H1 (cell line): Measurements from ENCODE around the gene MCF2L2. TPM values are rescaled to one million over a fixed set of nuclear protein-coding genes. Genes with fewer than 3 reads are reported as not detected.
A peak's percentile ranks its signal among the peaks of the same experiment; 100 is the strongest.

Experiments
- ASH2L ChIP-seq: fragments of 200-600, 300-600 bp; sonication (generic); IDR thresholded peaks from one replicate; pipeline ENCODE4 v1.7.1; 2017; ENCODE audit warnings: low read length
- BCL11A ChIP-seq, 2 experiments: IDR thresholded peaks; one replicate each; pipeline ENCODE4 v1.6.1; 2011; ENCODE audit warnings: low read depth in 2 of 2, low read length in 2 of 2, mild to moderate bottlenecking in 2 of 2
- BRCA1 ChIP-seq: IDR thresholded peaks from 2 replicates; pipeline ENCODE4 v1.6.1; 2012; ENCODE audit warnings: low read depth, low read length, improper control_type of control experiment
- CBX8 ChIP-seq: fragments of 300-800, 300-1000 bp; sonication (generic); IDR thresholded peaks from 2 replicates; pipeline ENCODE4 v1.7.1; 2016; ENCODE audit warnings: low read depth, low read length, borderline replicate concordance
- CTBP2 ChIP-seq: IDR thresholded peaks from 2 replicates; pipeline ENCODE4 v1.7.0; 2011; ENCODE audit warnings: borderline replicate concordance, mild to moderate bottlenecking, moderate library complexity, mixed read lengths, low read length; ENCODE audit not compliant: insufficient read depth, insufficient read length
- EZH2 ChIP-seq: fragments of 200-600 bp; sonication (generic); IDR thresholded peaks from 2 replicates; pipeline ENCODE4 v1.7.1; 2012; ENCODE audit warnings: low read depth, mild to moderate bottlenecking, moderate library complexity, low read length, inconsistent platforms; ENCODE audit not compliant: severe bottlenecking
- HDAC2 ChIP-seq, 2 experiments: fragments of 300-600 bp in 1 of 2; sonication (generic) in 1 of 2; IDR thresholded peaks; 2 replicates each; pipeline ENCODE4 v1.6.1; 2011 to 2012; ENCODE audit warnings: low read depth in 2 of 2, low read length in 2 of 2, mild to moderate bottlenecking in 2 of 2, moderate library complexity in 2 of 2, borderline replicate concordance in 1 of 2, inconsistent platforms in 1 of 2
- HDAC6 ChIP-seq: IDR thresholded peaks from one replicate; pipeline ENCODE4 v1.7.1; 2012; ENCODE audit warnings: low read depth, mild to moderate bottlenecking, inconsistent platforms, low read length, moderate library complexity
- KDM5A ChIP-seq: fragments of 200-600 bp; IDR thresholded peaks from 2 replicates; pipeline ENCODE4 v1.7.1; 2012; ENCODE audit warnings: mild to moderate bottlenecking, low read length, inconsistent platforms, mixed read lengths
- NANOG ChIP-seq: IDR thresholded peaks from 2 replicates; pipeline ENCODE4 v1.6.1; 2011; ENCODE audit warnings: low read length, low read depth, mild to moderate bottlenecking, inconsistent platforms; ENCODE audit not compliant: insufficient read depth, poor library complexity, severe bottlenecking
- NRF1 ChIP-seq: IDR thresholded peaks from 2 replicates; pipeline ENCODE4 v1.6.1; 2011; ENCODE audit warnings: mild to moderate bottlenecking, low read depth, low read length, improper control_type of control experiment
- POLR2A ChIP-seq, 2 experiments: IDR thresholded peaks; 1 replicate in 1 of 2; 2 replicates in 1 of 2; pipeline ENCODE4 v1.6.1; 2011; ENCODE audit warnings: low read depth in 2 of 2, low read length in 2 of 2, mild to moderate bottlenecking in 2 of 2; ENCODE audit errors: control extremely low read depth in 1 of 2
- POU5F1 ChIP-seq: IDR thresholded peaks from 2 replicates; pipeline ENCODE4 v1.6.1; 2011; ENCODE audit warnings: low read depth, mild to moderate bottlenecking, low read length, moderate library complexity
- RFX5 ChIP-seq: IDR thresholded peaks from 2 replicates; pipeline ENCODE4 v1.6.1; 2011; ENCODE audit warnings: low read depth, low read length, improper control_type of control experiment, borderline replicate concordance
- SIN3A ChIP-seq, 2 experiments: IDR thresholded peaks in 1 of 2; conservative IDR thresholded peaks in 1 of 2; 2 replicates each; pipeline ENCODE4 v1.6.1; 2011 to 2012; ENCODE audit warnings: low read length in 2 of 2, improper control_type of control experiment in 1 of 2, low read depth in 1 of 2, mild to moderate bottlenecking in 1 of 2
- TBP ChIP-seq: IDR thresholded peaks from 2 replicates; pipeline ENCODE4 v1.6.1; 2011; ENCODE audit warnings: low read depth, low read length, improper control_type of control experiment
- YY1 ChIP-seq: IDR thresholded peaks from 2 replicates; pipeline ENCODE4 v1.6.1; 2011; ENCODE audit warnings: low read depth, mild to moderate bottlenecking, low read length
- polyA plus RNA-seq, 7 experiments: library from polyadenylated mRNA; depleted of rRNA in 3 of 7; stranded (reverse) in 5 of 7; unstranded in 2 of 7; fragments of >200 nt in 5 of 7; fragments of 200-250 nt in 2 of 7; gene quantifications; 1 replicate in 5 of 7; 2 replicates in 1 of 7; 4 replicates in 1 of 7; pipeline versions ENCODE4 v1.2.1 to v1.2.3, GENCODE V29; 2011 to 2013; ENCODE audit warnings: missing spikeins in 2 of 7, mixed read lengths in 2 of 7
- total RNA-seq: library from RNA; stranded (reverse); fragmentation: NEBNext Ultra II Directional; extraction: Animal tissue kit (Norgen Biotek cat#: 25700); gene quantifications from 2 replicates; pipeline ENCODE4 v1.2.1, GENCODE V29; 2021
- TF ChIP-seq, protein P1 (sequence below): IDR thresholded peaks from 2 replicates; pipeline ENCODE4 v1.6.1; 2012; ENCODE audit warnings: inconsistent platforms
- TF ChIP-seq, protein P2 (sequence below): IDR thresholded peaks from 2 replicates; pipeline ENCODE4 v1.6.1; 2011; ENCODE audit warnings: low read depth, mild to moderate bottlenecking, low read length; ENCODE audit not compliant: insufficient read depth
- TF ChIP-seq, protein P3 (sequence below), 3 experiments: IDR thresholded peaks; 1 replicate in 2 of 3; 2 replicates in 1 of 3; pipeline versions ENCODE4 v1.5.1 to v1.6.1; 2011; ENCODE audit warnings: low read length in 3 of 3, mild to moderate bottlenecking in 3 of 3, inconsistent platforms in 2 of 3, low read depth in 1 of 3, moderate library complexity in 1 of 3; ENCODE audit not compliant: insufficient read depth in 1 of 3; ENCODE audit errors: control extremely low read depth in 1 of 3

The MCF2L2 gene
- total and polyA plus RNA-seq, 2 of the 8 experiments (the other 6 are each of a cell fraction or from before 2014, with no cell fraction given): 4.1 to 13.7 TPM

DNA sequence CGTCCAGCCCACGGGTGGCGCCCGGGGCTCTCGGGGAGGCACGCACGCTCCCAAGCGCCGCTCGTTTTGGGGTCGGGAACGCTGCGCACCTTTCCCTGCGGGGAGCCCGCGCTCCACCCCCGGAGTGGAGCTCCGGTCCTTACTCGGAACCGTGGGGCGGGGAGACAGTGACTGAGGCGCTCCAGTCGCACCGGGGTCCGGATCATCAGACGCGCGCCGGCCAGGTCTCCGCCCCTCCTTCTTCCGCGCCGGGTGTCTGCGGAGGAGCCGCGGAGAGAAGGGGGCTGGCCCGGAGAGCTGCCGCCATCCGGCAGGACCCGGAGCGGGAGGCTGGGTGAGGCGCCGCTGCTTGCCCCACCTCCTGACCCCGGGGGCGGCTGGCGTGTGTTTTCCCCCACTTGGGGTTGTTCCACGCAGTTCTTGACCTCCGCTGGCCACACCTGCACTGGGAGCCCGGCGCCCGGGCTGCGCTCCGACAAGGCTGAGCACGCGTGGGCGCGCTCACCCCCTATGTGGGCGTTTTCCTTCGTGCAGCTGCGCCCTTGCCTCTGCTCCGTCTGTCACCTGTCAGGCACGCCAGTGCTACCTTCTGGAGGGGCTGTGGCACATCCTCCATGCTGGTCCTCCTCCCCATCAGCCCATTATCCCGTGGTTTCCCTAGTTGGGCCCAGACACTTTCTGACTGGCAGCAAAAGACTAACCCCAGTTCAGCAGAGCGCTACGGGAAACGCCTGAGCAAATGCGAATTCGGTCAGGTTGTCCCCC lies at the start of gene MCF2L2 (continued):
- no peak for TF ChIP-seq TBP
- TF ChIP-seq POU5F1: no peak
- no peak for TF ChIP-seq NANOG
- no peak for TF ChIP-seq HDAC6
- TF ChIP-seq ASH2L: peak; percentile 93
- peak in 1 of 2 experiments; percentile 68; a peak in 1 of 3 replicates for TF ChIP-seq POLR2A (IDR thresholded peaks at IDR 0.05; ENCODE audit: control extremely low read depth in 1 of 2, low read depth in 2 of 2, low read length in 2 of 2)
- no peak for TF ChIP-seq RFX5
- TF ChIP-seq, protein P1, sequence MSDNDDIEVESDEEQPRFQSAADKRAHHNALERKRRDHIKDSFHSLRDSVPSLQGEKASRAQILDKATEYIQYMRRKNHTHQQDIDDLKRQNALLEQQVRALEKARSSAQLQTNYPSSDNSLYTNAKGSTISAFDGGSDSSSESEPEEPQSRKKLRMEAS: peak; percentile 73
- TF ChIP-seq BRCA1: no peak
- TF ChIP-seq CTBP2: no peak
- TF ChIP-seq HDAC2 (IDR thresholded peaks at IDR 0.05; ENCODE audit: borderline replicate concordance in 1 of 2, low read depth in 2 of 2, low read length in 2 of 2): peak in 1 of 2 experiments; percentile 30; a peak in 1 of 4 replicates
- no peak for TF ChIP-seq NRF1
- peak; percentile 69 to 72; a peak in 1 of 4 replicates for TF ChIP-seq SIN3A (conservative IDR thresholded peaks at IDR 0.05 in 1 of 2, IDR thresholded peaks at IDR 0.05 in 1 of 2; ENCODE audit: low read depth in 1 of 2, low read length in 2 of 2)
- TF ChIP-seq EZH2: no peak
- TF ChIP-seq BCL11A (IDR thresholded peaks at IDR 0.05; ENCODE audit: low read depth in 2 of 2, low read length in 2 of 2): no peak
- TF ChIP-seq, protein P2, sequence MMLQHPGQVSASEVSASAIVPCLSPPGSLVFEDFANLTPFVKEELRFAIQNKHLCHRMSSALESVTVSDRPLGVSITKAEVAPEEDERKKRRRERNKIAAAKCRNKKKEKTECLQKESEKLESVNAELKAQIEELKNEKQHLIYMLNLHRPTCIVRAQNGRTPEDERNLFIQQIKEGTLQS: peak; percentile 76
- TF ChIP-seq CBX8: no peak
- 0 out of 2 replicates have a peak, but pooled peaks have one; percentile 47 for TF ChIP-seq YY1
- TF ChIP-seq, protein P3, sequence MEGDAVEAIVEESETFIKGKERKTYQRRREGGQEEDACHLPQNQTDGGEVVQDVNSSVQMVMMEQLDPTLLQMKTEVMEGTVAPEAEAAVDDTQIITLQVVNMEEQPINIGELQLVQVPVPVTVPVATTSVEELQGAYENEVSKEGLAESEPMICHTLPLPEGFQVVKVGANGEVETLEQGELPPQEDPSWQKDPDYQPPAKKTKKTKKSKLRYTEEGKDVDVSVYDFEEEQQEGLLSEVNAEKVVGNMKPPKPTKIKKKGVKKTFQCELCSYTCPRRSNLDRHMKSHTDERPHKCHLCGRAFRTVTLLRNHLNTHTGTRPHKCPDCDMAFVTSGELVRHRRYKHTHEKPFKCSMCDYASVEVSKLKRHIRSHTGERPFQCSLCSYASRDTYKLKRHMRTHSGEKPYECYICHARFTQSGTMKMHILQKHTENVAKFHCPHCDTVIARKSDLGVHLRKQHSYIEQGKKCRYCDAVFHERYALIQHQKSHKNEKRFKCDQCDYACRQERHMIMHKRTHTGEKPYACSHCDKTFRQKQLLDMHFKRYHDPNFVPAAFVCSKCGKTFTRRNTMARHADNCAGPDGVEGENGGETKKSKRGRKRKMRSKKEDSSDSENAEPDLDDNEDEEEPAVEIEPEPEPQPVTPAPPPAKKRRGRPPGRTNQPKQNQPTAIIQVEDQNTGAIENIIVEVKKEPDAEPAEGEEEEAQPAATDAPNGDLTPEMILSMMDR (IDR thresholded peaks at IDR 0.05; ENCODE audit: control extremely low read depth in 1 of 3, insufficient read depth in 1 of 3, low read depth in 1 of 3, low read length in 3 of 3): no peak
- TF ChIP-seq KDM5A: no peak
